Glomerular endothelial cell (primary cell): Measurements from ENCODE around the gene N4BP2L2. TPM values are rescaled to one million over a fixed set of nuclear protein-coding genes. Genes with fewer than 3 reads are reported as not detected.

Experiments
- DNase-seq: peaks from one replicate; pipeline ENCODE4 v3.0.0-alpha.2; 2011; ENCODE audit warnings: low read depth, low spot score; ENCODE audit errors: extremely low read depth
- total RNA-seq: library from RNA; depleted of rRNA; stranded (reverse); fragments of >200 nt; gene quantifications from 2 replicates; pipeline ENCODE4 v1.2.3, GENCODE V29; 2015

Gene N4BP2L2
- total RNA-seq, 1 donor from 2014 or later = 66.3 TPM

- DNase-seq = no peak
Observed at GRCh38 chr13:32383836-32384618, 154.6 kb downstream of the N4BP2L2 start.

Other genes with a start within 250 kb of the N4BP2L2 start
- not detected in 2 replicates for gene ZAR1L, start 223.4 kb downstream of the N4BP2L2 start, total RNA-seq
- 1.8 and 3.9 TPM in 2 replicates for gene BRCA2, start 223.3 kb downstream of the N4BP2L2 start, total RNA-seq
- 1.8 and 5.7 TPM in 2 replicates for gene N4BP2L1, start 110.7 kb downstream of the N4BP2L2 start, total RNA-seq
- gene PDS5B, start 47.7 kb upstream of the N4BP2L2 start, total RNA-seq = 21.8 and 26.4 TPM in 2 replicates